Right atrium auricular region (tissue), 2 donors: ENCODE data around the gene SELENON. TPM values are rescaled to one million over a fixed set of nuclear protein-coding genes. Genes with fewer than 3 reads are reported as not detected.

ENCODE experiments used
- DNase-seq: peaks from one replicate; pipeline ENCODE4 v3.0.0-alpha.2; 2019; ENCODE audit warnings: low spot score
- H3K27ac ChIP-seq, 2 donors: fragments of 200-600 bp; sonication (generic); 1 replicate in 1 of 2; 2 replicates in 1 of 2; pipeline ENCODE4 v1.5.1; 2016 to 2019
- H3K27me3 ChIP-seq, 2 donors: fragments of 200-600 bp; sonication (generic); one replicate each; pipeline versions ENCODE4 v1.5.1 to v1.6.0; 2017 to 2019
- H3K36me3 ChIP-seq: fragments of 200-600 bp; sonication (generic); one replicate; pipeline ENCODE4 v1.5.1; 2016
- H3K4me1 ChIP-seq, 2 donors: fragments of 200-600 bp; sonication (generic); one replicate each; pipeline versions ENCODE4 v1.5.1 to v1.6.0; 2017 to 2019
- H3K4me3 ChIP-seq, 2 donors: fragments of 200-600 bp; sonication (generic); 1 replicate in 1 of 2; 2 replicates in 1 of 2; pipeline ENCODE4 v1.5.1; 2017 to 2019; ENCODE audit warnings: mild to moderate bottlenecking in 1 of 2, moderate library complexity in 1 of 2
- H3K9me3 ChIP-seq, 2 donors: fragments of 200-600 bp; sonication (generic); one replicate each; pipeline ENCODE4 v1.5.1; 2019
- total RNA-seq, 2 donors: library from RNA; depleted of rRNA; stranded (reverse); fragments of >200 nt; gene quantifications; one replicate each; pipeline ENCODE4 v1.1.0, GENCODE V29; 2016
- TF ChIP-seq, protein P1 (sequence below), 2 donors: fragments of 200-600 bp; sonication (generic); IDR thresholded peaks; one replicate each; pipeline ENCODE4 v1.5.1; 2019; ENCODE audit warnings: antibody characterized with exemption in 2 of 2

Gene SELENON
- total RNA-seq, 2 donors from 2014 or later = 31.7 to 34.2 TPM

DNA sequence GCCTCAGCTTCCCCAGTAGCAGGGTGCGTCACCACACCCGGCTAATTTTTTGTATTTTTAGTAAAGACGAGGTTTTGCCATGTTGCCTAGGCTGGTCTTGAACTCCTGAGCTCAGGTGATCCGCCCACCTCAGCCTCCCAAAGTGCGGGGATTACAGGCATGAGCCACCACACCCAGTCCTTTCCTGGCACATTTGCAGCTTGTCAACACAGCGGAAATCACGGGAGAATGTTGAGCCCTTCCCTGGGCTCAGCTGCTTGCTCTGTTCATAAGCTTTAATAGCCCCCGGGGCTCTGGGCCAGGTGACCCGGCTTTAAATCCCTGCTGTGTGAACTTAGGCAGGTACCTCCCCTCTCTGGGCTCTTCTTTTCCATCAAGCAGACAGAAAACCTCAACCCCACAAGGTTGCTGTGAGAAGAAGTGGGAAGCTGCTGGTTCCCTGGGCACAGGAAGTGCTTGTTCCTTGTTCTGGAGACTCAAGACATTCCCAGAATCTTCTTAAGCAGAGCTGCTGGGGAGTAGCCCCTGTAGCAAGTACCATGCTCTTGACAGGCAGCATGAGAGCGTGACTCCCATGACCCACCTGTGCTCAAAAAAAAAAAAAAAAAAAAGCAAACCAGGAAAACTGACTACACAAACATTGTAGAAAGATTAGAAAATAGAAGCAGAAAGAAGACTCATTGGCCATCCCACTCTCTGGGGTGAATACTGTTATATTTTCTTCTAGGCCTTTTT lies 14.5 kb upstream of the SELENON start:
- Histone ChIP-seq H3K27me3 (no peaks in the 10 kb centered on the region), H3K9me3 (no peaks in the 10 kb centered on the region), H3K4me3 (no peak overlapping the region), H3K27ac (no peak overlapping the region), H3K36me3 (no peaks in the 10 kb centered on the region), H3K4me1 (peaks cover 0 to 37% of the 10 kb centered on the region in 2 donors)
- no peak for DNase-seq
- TF ChIP-seq, protein P1, sequence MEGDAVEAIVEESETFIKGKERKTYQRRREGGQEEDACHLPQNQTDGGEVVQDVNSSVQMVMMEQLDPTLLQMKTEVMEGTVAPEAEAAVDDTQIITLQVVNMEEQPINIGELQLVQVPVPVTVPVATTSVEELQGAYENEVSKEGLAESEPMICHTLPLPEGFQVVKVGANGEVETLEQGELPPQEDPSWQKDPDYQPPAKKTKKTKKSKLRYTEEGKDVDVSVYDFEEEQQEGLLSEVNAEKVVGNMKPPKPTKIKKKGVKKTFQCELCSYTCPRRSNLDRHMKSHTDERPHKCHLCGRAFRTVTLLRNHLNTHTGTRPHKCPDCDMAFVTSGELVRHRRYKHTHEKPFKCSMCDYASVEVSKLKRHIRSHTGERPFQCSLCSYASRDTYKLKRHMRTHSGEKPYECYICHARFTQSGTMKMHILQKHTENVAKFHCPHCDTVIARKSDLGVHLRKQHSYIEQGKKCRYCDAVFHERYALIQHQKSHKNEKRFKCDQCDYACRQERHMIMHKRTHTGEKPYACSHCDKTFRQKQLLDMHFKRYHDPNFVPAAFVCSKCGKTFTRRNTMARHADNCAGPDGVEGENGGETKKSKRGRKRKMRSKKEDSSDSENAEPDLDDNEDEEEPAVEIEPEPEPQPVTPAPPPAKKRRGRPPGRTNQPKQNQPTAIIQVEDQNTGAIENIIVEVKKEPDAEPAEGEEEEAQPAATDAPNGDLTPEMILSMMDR (IDR thresholded peaks at IDR 0.05) = no peak

DNA sequence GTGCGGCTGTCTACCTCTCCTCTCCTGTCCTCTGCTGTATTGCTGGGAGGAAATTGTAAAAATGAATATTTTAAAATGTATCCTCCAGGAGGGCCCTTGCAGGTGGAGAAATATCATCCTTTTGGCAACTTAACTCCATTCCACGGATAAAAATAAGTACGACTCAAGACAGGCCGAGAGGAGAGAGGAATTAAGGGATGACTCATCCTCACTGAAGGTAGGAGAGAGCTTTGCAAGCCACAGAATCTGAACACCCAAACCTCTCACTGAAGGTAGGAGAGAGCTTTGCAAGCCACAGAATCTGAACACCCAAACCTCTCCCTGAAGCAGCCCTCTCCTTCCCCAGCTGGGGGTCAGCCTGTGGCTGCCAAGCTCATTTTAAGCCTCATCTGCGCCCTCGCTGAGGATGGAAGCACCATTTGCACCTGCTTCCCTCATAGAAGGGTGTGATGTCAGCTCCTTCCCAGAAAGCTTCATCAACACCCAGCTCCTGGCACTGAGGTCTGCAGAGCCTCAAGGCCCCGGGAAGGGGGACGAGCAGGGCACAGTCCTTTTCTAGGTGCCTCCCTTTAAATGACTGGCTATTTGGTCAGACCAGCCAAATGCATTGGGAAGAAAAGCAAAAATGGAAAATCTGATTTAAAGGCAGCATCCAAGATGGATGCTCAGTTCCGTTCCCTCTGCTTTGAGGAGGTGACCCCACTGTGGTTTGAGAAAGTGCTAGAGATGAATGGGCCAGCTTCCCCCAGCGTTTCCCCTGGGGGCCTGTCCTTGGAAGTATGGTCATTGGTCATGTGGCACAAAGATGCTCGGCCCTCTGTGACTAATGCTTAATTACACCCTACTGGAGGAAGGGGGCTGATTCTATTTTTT lies 12.9 kb upstream of the SELENON start:
- DNase-seq = no peak
- Histone ChIP-seq H3K4me3 (no peak overlapping the region), H3K4me1 (peaks cover 0 to 37% of the 10 kb centered on the region in 2 donors), H3K27ac (no peak overlapping the region), H3K36me3 (no peaks in the 10 kb centered on the region), H3K27me3 (no peaks in the 10 kb centered on the region), H3K9me3 (no peaks in the 10 kb centered on the region)
- TF ChIP-seq, protein P1 (IDR thresholded peaks at IDR 0.05) = no peak

DNA sequence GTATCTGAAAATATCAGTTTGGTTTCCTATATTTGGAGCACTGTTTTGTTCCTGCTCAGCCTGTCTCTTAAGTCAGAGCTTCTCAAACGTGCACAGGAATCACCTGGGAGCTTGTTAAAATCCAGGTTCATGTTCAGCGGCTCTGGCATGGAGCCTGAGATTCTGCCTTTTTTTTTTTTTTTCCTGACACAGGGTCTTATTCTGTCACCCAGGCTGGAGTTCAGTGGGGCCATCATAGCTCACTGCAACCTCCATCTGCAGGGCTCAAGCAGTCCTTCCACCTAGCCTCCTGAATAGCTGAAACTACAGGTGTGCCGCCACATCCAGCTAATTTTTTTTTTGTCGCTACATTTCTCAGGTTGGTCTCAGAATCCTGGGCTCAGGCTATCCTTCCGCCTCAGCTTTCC lies 12.2 kb upstream of the SELENON start:
- Histone ChIP-seq H3K4me3 (no peak overlapping the region), H3K27me3 (no peaks in the 10 kb centered on the region), H3K4me1 (peaks cover 0 to 37% of the 10 kb centered on the region in 2 donors), H3K27ac (no peak overlapping the region), H3K9me3 (no peaks in the 10 kb centered on the region), H3K36me3 (no peaks in the 10 kb centered on the region)
- DNase-seq = no peak
- TF ChIP-seq, protein P1 (IDR thresholded peaks at IDR 0.05) = no peak

DNA sequence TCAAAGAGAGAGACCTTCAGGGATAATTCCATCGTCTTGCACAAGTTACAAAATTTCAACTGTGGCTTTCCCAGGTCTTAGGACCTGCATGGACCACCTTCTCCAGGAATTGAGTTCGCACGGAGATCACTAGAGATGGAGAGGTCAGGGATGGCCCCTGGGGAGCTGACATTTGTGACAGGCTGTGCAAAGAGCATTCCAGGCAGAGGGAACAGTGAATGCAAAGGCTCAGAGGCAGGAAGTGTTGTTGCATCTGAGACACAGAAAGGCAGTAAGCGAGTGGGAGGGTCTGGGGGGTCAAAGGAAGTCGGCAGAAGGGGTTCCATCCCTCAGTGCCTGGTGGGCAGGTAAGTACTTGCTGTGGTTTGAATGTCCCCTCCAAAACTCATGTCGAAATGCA lies 9.5 kb upstream of the SELENON start:
- no peaks in the 10 kb centered on the region for H3K36me3 ChIP-seq
- H3K27me3 ChIP-seq = no peaks in the 10 kb centered on the region
- peaks cover 0 to 27% of the 10 kb centered on the region in 2 donors for H3K4me1 ChIP-seq
- DNase-seq = no peak
- TF ChIP-seq, protein P1 (IDR thresholded peaks at IDR 0.05) = no peak
- no peak overlapping the region for H3K27ac ChIP-seq
- H3K9me3 ChIP-seq = no peaks in the 10 kb centered on the region
- H3K4me3 ChIP-seq = no peak overlapping the region

DNA sequence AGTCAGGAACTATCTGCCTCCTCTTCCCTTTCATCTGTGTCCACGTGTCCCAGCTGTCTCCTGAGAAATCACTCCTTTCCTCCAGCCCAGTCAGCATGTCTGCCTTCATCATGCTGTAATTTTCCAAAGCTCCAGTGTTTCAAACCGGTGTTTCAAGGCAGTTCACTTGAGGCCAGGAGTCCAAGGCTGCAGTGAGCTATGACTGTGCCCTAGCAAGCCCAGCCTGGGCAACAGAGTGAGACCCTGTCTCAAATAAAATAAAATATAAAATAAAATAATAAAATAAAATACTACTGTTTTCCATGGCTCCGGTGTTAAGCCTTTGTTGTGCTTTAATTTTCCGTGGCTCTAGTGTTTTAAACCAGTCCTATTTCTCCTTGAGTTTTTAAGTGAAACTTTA lies 7.9 kb upstream of the SELENON start:
- Histone ChIP-seq H3K9me3 (no peaks in the 10 kb centered on the region), H3K27ac (no peak overlapping the region), H3K27me3 (no peaks in the 10 kb centered on the region), H3K4me1 (peaks cover 0 to 20% of the 10 kb centered on the region in 2 donors), H3K4me3 (no peak overlapping the region), H3K36me3 (no peaks in the 10 kb centered on the region)
- DNase-seq = no peak
- TF ChIP-seq, protein P1 (IDR thresholded peaks at IDR 0.05) = no peak
